B cell (primary cell): ENCODE measurements around the gene NT5C3A.
"Not testable (repeated sequence)": the region's sequence is repeated elsewhere in the genome, so short reads cannot be mapped to it uniquely, and the experiment has no call there.

Experiments
- EZH2 ChIP-seq: IDR thresholded peaks from 2 replicates; pipeline ENCODE4 v1.6.1; 2012; ENCODE audit warnings: borderline replicate concordance, low read depth, mild to moderate bottlenecking, moderate library complexity, low read length; ENCODE audit not compliant: insufficient read depth, poor library complexity, severe bottlenecking
- TF ChIP-seq, protein P1 (sequence below): fragments of 200-600 bp; IDR thresholded peaks from one replicate; pipeline ENCODE4 v1.8.0; 2022; ENCODE audit warnings: antibody characterized with exemption, mild to moderate bottlenecking

DNA sequence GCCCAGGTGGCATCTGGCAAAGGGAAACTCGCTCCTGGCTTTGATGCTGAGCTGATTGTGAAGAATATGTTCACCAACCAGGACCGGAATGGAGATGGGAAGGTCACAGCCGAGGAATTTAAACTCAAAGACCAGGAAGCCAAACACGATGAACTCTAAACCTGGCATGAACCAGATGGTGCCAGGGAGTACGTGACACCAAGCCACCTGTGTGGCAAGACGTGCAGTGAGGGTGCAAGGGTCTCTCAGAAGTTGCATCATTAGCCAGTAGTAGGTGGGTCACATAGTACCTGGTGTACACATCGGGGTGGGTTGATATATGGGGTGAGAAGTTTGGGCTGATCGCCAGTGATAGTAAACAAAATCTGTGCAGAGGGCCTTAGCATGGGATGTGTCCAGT is 57.4 kb downstream of the NT5C3A start:
- TF ChIP-seq, protein P1, sequence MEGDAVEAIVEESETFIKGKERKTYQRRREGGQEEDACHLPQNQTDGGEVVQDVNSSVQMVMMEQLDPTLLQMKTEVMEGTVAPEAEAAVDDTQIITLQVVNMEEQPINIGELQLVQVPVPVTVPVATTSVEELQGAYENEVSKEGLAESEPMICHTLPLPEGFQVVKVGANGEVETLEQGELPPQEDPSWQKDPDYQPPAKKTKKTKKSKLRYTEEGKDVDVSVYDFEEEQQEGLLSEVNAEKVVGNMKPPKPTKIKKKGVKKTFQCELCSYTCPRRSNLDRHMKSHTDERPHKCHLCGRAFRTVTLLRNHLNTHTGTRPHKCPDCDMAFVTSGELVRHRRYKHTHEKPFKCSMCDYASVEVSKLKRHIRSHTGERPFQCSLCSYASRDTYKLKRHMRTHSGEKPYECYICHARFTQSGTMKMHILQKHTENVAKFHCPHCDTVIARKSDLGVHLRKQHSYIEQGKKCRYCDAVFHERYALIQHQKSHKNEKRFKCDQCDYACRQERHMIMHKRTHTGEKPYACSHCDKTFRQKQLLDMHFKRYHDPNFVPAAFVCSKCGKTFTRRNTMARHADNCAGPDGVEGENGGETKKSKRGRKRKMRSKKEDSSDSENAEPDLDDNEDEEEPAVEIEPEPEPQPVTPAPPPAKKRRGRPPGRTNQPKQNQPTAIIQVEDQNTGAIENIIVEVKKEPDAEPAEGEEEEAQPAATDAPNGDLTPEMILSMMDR: not testable (repeated sequence)
- not testable (repeated sequence) for TF ChIP-seq EZH2
